Right renal pelvis (tissue), 4 donors: Measurements from ENCODE around the gene RMC1. TPM values are rescaled to one million over a fixed set of nuclear protein-coding genes. Genes with fewer than 3 reads are reported as not detected.
"Not testable (repeated sequence)": the region's sequence is repeated elsewhere in the genome, so short reads cannot be mapped to it uniquely, and the experiment has no call there.

Experiments
- DNase-seq, 4 donors: peaks; one replicate each; pipeline ENCODE4 v3.0.0-alpha.2; 2013; ENCODE audit warnings: low read depth in 4 of 4, low spot score in 3 of 4, missing footprints in 1 of 4
- polyA plus RNA-seq, 4 donors: library from polyadenylated mRNA; unstranded; fragments of 120-200 nt; gene quantifications; one replicate each; pipeline ENCODE4 v1.2.1, GENCODE V29; 2013; ENCODE audit not compliant: insufficient read length in 4 of 4

Gene RMC1
- polyA plus RNA-seq, 4 donors, result 22.9 to 27.6 (median 25.6) TPM

DNA sequence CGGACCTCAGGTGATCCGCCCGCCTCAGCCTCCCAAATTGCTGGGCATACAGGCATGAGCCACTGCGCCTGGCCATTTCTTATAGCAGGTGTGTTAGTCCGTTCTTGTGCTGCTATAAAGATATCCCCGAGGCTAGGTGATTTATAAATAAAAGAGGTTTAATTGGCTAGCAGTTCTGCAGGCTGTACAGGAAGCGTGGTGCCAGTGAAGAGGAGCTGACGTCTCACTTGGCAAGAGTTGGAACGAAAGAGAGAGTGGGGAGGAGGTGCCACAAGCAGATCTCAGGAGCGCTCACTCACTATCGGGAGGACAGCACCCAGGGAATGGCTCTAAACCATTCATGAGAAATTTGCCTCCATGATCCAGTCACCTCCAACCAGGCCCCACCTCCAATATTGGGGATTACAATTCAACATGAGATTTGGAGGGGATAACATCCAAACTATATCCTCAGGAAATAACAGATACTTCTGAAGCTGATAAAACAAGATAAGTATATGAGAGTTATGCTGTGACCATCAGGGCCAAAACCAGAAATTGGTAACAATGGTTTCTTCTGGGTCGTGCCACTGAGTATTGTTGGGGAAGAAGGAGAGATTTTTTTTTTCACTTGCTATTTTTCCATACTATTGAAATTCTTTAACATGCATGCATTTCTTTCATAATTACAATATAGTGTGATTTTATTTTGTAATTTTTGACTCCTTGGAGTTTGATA is 7.4 kb upstream of the RMC1 start:
- DNase-seq, result no peak

DNA sequence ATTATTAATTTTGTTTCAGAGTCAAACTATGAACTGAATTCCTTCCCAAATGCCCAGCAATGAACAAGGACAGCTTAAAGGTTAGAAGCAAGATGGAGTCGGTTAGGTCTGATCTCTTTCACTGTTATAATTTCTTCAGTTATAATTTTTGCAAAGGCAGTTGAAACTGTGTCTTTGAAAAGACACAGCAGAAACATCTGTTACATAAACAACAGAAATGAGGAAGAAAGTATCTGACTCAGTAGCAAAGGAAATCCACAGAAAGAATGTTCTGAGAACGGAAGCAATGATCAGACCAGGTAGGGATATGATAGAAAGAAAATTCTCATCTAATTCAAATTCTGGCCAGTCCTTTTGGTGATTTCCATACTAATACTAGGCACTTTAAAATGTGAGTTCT is 5.2 kb upstream of the RMC1 start:
- DNase-seq, result no peak

- DNase-seq, result no peak
These were observed 4.4 kb upstream of the RMC1 start for GRCh38 chr18:23498877-23499276.

DNA sequence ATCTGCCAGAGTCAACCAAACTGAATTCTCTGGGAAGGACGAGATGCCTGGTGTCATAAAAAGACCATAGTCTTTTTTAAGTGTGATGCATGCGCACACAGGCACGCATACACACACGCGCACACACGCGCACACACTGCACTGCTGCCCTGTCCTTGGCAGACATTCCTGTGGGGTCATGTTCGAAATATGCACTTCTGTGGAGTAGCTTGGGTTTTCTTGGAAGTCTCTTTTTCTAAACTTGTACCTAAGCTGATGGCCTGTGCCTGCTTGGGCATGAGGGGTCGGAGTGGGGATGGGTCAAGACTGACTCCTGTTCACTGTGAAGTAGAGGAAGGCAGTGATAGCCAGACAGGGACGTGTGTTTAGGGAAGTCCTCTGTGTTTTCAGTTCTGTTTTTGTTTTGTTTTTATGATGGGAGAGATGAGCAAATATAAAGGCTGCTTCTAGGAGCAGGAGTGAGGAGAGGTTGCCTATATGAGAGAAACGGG is 4.0 kb upstream of the RMC1 start:
- no peak for DNase-seq

- no peak for DNase-seq
These were observed 1.7 kb upstream of the RMC1 start for GRCh38 chr18:23501626-23502025.

DNA sequence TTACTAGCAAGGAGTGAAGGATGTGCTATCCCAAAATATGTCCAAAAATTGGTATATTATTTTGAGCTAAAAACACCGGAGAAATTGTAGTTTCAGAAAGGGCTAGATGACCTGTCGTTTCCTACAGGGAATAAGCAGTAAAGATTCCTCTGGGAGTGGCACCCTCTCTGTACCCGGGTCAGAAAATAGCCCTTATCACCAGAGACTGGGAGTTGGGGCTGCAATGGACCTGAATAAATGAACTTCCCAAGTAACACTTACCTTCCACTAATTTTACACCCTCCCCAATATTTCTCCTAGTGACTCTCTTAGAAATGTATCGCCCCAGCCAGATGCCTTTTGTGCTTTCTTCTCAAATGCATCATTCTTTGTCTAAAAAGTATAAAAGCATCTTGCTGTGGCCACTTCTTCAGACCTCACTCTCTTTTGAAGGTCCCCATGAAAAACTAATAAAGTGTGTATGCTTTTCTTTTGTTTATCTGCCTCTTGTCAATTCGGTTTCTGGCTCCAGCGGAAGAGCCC is 734 bp upstream of the RMC1 start:
- no peak for DNase-seq

GRCh38 chr18:23503963-23504344 is 643 bp downstream of the RMC1 start:
- DNase-seq, result no peak

GRCh38 chr18:23504720-23505119 is 1.4 kb downstream of the RMC1 start:
- no peak for DNase-seq

DNA sequence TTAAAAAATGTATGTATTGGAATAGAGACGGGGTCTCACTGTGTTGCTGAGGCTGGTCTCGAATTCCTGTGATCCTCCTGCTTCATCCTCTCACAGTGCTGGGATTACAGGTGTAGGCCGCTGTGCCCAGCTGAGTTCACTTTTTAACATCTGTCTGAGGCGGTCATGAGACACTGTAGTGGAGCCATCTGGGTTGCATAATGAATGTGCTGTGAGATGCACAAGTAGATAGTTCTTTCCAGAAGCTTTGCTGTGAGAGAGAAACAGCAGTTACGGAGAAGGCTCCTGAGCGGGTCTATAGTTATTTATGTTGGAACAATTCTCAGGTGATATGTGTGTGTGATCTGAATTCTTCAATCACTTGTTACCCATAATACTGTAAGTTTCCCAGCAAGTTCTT is 3.1 kb downstream of the RMC1 start:
- no peak for DNase-seq

DNA sequence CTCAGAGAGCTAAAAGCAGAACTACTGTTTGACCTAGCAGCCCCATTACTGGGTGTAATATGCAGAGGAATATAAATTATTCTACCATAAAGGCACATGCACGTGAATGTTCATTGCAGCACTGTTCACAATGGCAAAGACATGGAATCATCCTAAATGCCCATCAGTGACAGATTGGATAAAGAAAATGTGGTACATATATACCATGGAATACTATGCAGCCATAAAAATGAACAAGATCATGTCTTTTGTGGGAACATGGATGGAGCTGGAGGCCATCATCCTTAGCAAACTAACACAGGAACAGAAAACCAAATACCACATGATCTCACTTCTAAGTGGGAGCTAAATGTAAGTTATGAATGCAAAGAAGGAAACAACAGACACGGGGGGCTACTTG is 7.6 kb downstream of the RMC1 start:
- not testable (repeated sequence) for DNase-seq

GRCh38 chr18:23512216-23512615 is 8.9 kb downstream of the RMC1 start:
- not testable (repeated sequence) for DNase-seq

GRCh38 chr18:23512641-23513040 is 9.3 kb downstream of the RMC1 start:
- no peak for DNase-seq

DNA sequence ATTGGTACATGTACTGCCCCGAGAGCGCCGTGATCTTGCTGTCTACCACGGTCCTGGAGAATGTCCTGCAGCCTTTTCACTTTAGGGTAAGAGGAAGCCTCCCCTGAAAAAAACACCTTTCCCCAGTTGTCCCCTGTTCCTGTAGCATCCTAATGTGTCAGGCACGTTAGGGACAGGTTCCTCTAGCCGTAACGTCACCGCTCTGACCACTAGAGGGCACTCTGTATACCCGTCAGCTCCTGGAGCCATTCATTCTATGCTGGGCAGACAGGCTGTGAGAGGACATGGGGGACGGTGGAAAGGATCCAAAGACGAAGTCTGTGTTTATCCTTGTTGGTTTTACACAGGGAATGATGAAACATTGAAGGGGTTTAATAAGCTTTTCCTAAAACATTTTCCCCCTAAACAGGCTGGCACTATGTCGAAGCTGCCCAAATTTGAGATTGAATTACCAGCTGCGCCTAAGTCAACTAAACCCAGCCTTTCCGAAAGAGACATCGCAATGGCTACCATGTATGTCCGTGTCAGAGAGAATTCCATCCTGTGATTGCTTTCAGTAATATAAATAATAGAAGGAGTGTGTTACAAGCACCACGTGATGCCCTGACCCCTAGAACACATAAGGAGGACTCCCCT is 12.7 kb downstream of the RMC1 start:
- peak in 3 of 4 donors; percentile 59 to 67 (median 64) for DNase-seq

DNA sequence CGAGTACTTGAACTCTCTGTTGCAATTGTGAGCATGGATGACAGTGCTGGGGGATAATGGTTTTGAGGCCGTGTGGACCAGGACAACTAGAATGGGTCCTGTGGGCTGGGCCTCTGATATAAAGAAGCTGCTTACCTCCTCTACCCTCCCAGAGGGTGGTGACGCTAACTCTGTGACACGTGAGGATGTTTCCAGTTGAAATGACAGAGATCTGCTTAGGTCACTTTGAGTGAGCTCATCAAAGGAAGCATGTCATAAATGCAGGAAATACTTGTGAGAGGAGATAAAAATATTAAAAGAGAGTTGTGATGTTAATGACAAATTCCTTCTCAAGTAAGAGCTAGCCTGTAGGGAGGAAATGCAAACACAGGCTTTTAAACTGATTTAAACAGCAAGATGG is 16.4 kb downstream of the RMC1 start:
- no peak for DNase-seq

- no peak for DNase-seq
These were observed 18.0 kb downstream of the RMC1 start for GRCh38 chr18:23521271-23521670.

DNA sequence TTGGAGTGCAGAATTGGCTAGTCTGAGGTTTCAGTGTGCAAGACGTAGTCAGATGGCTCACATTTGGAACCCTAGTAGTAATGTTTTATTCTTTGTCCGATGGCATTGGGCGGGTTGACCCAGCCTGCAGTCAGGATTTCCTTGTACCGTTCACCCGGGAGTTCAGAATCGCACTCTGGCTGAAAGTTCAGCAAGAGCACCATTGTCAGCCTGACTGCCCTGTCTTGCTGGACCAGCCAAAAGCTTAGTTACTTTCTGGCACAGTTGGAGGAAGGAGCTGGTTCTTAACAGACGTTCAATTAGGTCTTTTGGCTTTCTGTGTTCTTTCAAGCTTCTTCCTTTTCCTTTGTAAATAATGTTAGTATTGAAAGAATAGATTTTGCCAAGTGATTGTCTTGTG is 18.6 kb downstream of the RMC1 start:
- no peak for DNase-seq

- no peak for DNase-seq
These were observed 20.3 kb downstream of the RMC1 start for GRCh38 chr18:23523429-23524212.

- DNase-seq, result no peak
These were observed 20.9 kb downstream of the RMC1 start for GRCh38 chr18:23524213-23524707.

DNA sequence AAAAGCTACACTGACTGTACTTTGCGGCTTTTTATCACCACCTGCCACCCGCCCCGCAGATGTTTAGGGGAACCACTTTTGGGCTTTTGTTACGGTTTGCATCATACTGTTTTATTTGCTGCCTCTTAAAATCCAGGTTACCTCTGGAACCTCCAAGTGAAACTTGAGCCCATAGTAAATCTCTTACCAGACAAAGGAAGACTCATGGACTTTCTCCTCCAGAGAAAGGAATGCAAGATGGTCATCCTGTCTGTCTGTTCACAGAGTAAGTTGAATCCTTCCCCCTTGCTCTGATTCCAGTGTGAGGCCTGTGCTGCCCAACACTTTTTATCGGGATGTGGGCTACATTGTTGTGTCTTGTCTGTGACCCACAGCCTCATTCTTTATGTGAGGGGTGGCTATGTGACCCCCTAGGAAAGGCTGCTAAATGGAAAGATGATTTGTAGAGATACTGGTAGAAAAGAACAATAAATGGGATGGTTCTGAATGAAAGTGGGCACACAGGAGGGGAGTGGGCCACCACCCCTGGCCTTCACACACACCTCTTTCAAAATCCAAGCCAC is 23.3 kb downstream of the RMC1 start:
- DNase-seq, result no peak

- DNase-seq, result no peak
These were observed 25.5 kb downstream of the RMC1 start for GRCh38 chr18:23528580-23529472.
